M059J (cell line): ENCODE data around the gene CROCC2. TPM values are rescaled to one million over a fixed set of nuclear protein-coding genes. Genes with fewer than 3 reads are reported as not detected.

Source experiments
- DNase-seq: peaks from one replicate; pipeline ENCODE4 v3.0.0-alpha.2; 2012; ENCODE audit warnings: low read depth
- total RNA-seq: library from RNA; depleted of rRNA; stranded (reverse); fragments of >200 nt; shearing (Covaris generic); gene quantifications from 2 replicates; pipeline ENCODE4 v1.2.3, GENCODE V29; 2014

CROCC2 gene
- total RNA-seq, 1 experiment from 2014 or later: not detected

DNA sequence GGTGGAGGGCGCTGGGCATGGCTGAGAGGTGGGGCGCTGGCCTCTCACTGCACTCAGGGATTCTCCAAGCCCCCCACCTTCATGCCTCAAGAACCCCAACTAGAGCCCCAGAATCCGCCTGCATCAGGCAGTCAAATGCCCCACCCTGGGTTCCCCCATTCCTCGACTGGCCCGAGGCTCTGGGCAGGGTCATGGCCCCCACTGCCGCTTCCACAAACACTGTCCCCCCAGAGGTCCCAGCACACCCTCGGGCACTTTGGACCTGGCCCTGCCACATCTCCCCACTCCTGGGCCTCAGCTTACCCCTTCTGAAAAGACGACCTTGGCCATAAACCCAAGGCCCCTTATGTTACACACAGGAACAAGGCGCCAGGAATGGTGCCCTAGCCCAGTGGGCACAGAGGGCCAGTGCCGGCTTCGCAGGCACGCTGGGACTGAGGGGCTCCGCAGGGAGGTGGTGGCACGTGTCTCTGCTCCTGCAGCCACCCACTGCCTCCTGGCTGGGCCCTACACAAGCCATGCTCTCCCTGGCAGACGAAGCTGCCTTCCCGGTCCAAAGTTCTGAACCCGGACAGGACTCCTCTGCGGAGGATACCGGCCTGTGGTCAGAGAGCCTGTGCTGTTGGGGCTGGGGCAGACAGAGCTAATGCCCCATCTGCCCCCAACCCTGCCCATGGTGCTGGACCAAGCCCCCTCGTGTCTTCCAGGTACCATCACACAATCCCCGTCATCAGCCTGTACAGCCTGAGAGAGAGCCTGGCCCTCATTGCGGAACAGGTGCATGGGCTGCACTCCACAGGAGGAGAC lies 30.7 kb upstream of the CROCC2 start:
- DNase-seq: no peak

DNA sequence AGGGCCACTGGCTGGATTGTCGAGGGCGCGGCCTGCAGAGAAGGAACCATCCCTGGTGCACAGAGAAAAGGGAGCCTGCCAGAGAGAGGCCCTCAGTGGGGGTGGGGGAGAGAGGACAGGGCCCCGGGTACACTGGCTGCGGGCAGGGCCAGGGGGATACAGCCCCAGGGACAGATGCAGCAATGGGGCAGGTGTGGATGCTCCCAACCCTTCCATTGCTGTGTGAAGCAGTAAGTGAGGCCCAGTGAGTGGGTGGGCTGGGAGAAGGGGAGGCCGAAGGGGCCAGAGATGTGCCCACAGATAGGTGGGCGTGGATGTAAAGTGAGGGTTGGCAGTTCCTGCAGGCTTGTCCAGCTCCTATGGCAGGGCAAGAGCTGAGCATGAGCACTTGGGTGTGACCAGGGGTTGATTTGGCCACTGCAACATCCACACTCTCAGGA lies 30.1 kb upstream of the CROCC2 start:
- no peak for DNase-seq

DNA sequence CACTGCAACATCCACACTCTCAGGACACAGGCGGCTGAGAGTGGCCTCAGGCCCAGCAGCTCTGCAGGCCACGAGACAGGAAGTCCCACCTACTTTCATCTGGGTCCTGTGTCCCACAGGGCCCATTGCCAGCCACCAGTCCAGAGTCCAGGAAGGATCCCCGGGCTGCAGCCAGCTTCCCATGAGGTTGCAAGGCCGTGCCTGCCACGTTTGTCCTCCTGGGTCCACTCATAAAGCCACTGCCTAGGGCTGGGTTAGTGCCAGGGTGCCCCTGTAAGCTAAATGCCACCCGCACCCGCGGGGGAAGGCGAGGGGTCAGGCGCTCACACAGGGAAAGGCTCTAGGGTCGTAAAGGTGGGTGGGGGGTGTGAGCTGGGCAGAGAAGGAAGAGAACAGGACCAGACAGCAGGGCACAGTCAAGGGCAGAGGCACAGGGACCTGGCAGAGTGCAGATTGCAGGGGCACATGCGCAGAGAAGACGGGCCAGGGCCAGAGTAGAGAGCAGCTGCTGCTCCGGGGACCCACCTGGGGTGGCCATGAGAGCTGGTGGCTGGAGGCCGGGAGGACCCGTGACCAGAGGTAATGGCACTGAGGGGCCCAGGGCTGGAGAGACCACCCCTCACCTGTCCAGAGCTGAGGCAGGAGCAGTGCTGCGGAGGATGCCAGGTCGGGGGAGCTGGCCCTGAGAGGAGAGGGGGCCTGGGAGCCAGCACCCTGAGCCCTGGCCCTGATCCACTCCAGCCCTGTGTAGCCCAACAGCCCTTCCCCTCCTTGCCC lies 29.5 kb upstream of the CROCC2 start:
- no peak for DNase-seq

DNA sequence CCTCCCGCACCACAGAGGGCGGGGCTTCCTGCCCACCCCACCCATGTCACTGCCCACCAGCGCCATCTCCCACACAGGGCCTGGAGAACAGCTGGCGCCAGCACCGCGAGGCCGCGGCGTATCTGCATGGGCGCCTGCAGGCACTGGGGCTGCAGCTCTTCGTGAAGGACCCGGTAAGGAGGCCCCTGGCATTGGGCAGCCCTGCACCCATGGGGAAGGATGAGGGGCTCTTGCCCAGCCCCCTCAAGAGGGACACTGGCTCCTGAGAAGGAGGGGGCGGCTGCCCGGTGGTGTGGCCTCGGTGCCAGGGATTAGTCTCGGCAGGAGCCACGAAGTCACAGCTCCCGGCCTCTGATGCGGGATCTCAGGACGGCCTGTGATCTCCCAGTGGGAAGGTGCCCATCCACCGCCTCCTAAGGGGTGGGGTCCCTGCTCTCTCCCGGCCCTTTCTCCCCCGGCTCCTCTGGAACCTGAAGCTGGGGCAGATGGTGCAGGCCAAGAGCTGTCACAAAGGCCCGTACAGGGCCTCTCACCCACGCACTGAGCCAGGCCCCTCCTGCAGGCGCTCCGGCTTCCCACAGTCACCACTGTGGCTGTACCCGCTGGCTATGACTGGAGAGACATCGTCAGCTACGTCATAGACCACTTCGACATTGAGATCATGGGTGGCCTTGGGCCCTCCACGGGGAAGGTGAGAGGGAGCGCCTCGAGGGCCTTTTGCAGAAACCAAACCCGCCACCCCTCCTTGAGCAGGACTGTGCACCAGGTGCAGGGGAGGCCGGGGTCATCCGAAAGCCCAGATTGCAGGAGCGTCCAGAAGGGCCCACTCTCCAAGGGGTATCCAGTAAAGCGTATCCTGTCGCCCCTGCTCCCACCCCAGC lies 28.4 kb upstream of the CROCC2 start:
- no peak for DNase-seq

DNA sequence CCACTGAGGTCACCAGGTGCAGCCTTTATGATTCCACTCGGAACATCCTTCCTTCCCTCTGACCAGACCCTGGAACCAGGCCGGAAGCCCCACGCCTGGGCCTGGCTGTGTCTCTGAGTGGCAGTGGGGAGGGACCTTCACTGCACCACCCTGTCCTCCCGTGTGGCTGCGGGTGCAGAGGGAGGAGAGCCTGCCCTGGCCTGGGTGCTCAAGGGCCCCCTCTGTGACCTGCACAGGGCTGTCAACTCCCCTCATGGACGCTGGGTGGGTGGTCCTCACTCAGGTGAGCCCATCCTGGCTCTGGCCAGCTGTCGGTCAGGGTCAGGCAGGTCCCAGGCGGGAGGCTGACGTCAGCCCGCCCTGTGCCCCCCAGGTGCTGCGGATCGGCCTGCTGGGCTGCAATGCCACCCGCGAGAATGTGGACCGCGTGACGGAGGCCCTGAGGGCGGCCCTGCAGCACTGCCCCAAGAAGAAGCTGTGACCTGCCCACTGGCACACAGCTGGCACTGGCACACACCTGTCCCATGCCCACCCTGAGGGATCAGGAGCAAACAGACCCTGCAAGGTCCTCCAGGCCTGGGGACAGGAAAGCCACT lies 27.7 kb upstream of the CROCC2 start:
- no peak for DNase-seq

DNA sequence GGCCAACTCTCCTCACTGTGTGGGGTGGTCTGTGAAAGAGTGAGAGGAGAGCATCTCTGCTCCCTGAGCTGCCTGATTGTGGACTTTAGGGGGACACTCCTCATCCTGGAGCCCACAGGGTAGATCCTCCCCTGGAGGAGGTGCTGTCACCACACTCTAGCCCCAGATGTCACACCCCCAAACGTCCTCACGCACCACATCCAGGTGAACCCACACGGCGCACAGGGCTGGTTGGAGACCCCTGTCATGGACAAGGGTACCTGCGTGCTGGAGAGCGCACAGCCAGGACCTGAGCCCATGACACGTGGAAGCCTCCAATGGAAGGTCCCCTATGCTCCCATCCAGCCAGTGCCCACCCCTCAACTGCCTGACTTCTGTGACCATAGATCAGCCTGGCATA lies 27.0 kb upstream of the CROCC2 start:
- no peak for DNase-seq

DNA sequence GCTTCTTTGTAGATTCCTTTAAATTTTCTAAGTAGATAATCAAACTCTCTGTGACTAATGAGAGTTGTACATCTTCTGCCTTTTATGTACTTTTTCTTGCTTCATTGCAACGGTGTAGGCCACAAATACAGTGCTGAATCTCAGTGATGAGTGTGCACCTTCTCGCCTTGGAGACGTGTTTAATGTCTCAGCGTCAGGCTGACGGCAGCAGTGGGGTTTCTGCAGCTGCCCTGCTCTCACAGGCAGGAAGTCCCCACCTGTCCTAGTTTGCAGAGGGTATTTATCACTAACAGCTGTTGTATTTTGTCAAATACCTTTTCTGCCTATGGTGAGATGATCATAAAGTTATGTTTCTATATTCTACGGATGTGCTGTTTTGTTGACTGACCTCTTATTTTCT lies 24.2 kb upstream of the CROCC2 start:
- no peak for DNase-seq

DNA sequence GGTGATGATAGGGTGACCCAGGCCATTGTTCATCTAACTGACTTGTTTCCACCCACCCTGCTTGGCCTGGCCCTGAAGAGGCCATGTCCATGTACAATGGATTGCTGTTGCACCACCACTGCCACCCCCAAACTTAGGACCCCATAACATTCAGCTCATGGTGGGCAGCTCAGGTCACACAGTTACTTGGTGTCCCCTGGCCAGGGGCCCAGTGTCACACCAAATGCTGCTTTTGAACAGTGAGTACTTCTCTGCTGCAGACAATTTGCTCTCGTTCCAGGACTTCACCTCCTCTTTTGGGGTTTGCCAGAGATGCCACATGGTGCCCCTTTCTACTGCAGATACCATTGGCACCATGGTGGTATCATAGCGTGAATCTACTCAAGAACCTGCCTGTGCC lies 21.9 kb upstream of the CROCC2 start:
- DNase-seq: no peak

DNA sequence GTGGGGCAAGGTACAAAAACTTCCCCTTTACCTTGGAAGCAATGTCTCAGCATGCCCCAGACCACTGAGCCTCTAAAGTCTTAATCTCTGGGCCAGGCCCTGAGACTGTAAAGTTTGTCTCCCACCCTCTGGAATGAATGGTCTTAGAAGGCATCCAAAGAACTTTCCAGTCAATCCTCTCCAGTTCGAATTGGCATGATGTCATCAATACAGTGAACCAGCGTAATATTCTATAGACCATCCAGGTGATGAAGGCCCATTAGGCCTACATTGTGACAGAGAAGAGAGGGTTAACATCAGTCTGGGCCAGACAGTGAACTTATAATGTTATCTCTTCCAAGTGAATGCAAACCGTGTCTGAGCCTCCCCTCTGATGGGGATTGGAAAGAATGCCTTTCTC lies 21.4 kb upstream of the CROCC2 start:
- DNase-seq: no peak

DNA sequence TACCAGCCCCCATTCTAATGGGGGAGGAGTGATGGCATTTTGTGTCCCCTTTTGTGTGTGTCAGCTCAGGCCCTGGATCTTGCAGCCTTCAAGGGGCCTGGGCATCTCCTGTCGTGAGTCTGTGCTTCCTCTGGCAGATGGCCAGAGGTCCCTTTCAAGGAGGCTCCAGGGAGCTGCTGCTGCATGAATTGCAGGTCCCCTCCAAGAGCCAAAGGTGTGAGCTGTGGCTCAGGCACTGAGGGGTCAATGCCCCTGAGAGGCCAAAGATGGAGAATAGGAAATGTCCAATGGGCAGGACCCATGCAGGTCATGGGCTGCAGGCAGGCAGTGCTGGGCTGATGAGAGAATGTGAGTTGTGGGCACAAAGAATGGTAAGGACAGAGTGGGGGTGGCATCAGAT lies 20.6 kb upstream of the CROCC2 start:
- DNase-seq: no peak

DNA sequence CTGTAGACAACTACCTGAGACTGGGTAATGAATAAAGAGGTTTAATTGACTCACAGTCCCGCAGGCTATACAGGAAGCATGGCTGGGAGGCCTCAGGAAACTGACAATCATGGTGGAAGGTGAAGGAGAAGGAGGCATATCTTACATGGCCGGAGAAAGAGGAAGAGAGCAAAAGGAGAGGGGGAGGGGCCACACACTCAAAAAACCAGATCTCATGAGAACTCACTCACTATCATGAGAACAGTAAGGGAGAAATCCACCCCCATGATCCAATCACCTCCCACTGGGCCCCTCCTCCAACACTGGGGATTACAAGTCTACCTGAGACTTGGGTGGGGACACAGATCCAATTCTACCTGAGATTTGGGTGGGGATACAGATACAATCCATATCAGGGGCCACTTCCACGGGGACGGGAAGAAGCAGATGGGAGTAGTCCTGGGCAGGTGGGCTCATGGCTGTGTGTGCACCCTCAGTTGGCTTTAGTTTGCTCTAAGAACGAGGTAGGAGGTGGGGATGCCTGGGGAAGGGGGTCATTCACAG lies 20.0 kb upstream of the CROCC2 start:
- no peak for DNase-seq

DNA sequence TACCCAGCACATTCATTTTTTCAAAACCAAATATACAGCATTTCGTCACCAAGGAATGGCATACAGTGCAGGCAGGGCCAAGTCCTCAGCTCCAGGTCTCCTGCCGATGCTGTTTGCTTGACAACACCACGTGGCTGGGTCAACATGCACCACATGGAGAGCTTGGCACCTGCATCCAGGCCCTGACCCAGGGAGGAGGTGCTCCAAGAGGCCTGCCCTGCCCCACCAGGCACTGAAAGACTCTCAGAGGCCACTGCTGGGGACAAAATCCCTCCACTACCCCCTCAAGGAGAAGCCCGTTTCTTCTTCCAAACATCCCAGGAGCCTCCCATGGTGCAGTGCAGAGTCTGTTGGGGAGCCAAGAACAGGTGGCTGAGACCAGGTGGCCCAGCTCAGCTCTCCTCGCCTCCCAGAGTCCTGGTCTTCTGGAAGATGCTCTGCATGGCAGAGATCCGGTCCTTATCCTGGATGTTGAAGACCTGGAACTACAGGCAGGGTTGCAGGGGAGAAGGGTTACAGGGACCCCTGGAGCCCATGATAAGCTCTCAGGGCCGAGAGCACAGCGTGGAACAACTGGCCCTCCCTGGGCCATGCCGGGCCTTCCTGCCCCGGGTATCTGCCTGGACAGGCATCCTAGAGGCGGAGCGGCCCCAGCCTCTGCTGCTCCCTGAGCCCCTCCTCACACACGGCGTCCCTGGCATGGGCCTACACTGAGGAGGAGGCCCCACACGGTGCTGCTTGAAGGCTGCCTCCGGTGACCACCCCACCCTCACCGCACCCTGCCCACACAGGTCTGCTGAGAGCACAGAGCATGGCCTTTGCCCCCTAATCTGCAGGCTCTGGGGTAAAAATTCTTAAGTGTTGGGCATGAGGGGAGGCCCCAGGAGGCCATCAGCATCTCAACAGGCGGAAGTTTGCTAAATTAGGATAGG lies 19.2 kb upstream of the CROCC2 start:
- no peak for DNase-seq

DNA sequence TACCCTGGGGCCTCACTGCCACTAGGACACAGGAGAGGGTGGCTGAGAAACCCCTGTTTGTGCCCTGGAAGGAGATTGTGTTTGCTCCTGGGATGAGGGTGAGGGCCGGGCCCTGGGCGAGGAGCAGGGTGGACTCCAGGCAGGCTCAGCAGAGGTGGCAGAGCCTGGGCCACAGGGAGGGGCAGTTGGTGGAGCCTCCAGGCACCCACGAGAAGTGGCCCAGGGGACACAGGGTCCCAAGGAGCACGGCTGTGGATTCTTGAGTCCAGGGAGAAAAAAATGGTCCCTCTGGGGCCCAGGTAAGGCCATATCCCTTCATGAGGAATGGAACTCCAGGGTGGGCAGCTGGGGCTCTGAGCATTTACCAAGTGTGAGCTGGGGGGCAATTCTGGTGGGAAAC lies 18.5 kb upstream of the CROCC2 start:
- DNase-seq: no peak

DNA sequence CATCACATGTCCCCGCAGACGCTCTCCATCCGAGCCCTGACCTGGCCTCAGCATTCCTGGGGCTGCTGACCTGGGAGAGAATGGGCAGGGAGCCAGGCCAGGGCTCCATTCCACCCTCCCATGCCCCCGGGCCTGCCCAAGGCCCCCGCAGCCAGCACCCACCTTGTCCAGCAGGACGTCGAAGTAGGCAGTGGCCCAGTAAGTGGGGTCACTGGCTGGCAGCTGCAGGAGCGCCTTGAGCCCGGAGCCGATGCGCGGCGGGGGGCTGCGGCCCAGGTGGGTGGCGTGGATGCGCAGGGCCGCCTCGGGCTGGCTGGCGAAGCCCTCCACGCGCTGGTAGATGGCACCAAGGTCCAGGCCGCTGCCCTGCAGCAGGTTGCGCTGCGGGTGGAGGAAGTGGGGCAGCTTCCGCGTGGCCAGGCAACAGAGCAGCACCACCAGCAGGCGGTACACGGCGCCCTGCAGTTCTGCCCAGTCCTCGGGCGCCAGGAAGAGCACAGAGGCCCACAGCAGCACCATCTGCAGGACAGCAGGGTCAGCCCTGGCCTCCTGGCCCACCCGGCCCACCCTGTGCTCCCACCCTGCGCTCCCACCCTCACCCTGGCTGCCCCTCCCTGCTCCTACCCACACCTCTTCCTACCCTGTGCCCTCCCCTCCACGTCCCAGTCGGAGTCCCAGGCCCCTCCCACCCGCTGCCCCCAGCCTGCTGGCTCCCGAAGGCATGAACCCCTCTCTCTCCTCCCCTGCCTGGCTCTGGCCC lies 17.8 kb upstream of the CROCC2 start:
- DNase-seq: no peak

DNA sequence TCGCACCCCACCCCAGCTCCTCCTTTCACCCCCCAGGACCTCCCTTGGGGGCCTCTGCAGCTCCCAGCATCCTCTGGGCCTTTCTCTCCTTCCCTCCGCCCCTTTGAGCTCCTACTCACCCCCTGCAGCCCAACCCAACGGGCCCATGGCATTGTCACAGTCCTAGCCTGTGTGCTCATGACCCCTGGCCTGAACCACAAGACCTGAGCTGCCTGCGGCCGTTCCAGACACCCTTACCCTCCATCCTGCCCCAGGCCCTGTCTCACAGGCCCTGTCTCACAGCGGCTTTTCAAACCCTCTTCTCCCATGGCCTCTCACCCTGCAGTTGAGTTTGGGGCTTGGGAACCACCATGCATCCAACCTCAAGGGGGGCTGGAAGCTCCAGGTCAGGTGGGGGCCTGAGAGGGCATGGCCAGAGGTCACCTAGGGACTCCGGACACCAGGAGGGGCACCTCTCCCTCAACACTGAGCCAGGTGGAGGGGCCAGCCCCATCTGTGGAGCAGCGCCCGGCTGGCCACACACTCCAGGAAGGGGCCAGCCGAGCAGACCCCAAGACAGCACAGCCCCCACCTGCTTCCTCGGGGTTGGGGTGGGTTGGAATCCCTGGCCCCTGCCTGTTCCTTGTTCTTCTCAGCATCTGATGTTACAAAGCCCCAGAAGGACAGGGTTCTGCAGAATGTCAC lies 17.1 kb upstream of the CROCC2 start:
- DNase-seq: no peak

DNA sequence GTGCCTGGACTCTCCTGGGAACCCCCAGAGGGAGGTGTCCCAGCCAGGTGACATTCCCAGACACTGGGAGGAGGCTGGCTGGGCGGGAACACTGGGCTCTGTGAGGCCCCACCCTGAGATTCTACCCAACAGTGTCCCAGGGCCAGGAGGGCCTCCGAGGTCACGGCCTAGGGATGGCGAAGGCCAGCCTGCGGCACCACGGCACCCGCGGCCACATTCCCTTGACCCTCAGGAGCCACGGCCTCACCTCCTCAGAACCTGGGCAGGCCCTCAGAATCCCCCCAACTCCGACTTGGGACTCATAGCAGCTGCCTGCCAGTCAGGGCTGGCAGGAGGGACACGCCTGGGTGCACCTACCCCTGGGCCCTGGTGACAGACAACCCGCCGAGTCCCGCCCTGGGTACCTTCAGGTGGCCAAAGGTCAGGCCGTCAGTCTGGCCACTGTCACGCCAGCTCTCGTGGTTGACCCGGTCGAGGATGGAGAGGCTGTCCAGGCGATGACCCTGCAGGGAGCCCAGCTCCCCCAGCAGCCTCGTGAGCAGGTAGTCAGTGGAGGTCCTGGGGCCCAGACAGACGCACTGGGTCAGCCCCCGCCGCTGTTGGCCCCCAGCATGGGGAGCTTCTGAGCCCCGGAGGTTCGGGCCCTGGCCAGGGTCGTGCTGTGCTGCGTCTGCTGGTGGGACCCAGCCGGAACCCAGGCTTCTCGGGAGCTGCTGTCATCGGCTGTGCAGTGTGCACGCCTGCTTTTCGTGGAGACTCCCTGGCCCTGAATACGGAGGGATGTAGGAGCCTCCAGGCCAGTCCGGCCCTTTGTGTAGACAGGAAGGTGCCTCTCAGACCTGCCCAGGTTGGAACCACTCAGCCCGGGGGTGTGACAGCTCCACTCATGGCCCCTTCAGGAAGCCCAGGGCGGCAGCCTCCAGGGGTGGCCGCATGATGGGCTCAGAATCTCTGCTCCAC lies 16.3 kb upstream of the CROCC2 start:
- no peak for DNase-seq

DNA sequence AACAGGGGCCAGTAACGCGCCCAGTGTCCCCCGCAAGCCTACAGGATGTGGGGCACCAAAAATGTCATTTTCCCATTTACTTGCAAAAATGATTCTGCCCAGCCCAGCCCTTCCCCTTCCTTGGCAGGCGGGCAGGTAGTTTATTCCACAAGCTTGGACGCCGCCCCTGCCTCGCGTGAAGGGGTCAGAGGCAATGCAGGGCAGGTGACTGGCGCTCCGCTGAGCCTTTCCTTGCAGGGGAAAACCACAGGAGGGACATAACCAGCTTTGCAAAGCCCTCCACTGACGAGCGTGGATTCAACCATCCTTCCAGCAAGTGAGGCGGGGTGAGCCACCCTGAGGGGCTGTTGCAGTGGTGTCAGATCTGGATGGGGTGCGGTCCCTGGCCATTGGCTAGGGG lies 15.4 kb upstream of the CROCC2 start:
- no peak for DNase-seq
